A673 (cell line): ENCODE measurements around the gene JARID2. TPM values are rescaled to one million over a fixed set of nuclear protein-coding genes. Genes with fewer than 3 reads are reported as not detected.

ENCODE experiments used
- BruUV-seq: library from RNA; stranded (reverse); fragments of 400-500 nt; replicated peaks from 2 replicates; lab custom pipeline; 2021; lab: Mats Ljungman, UMichigan
- CTCF ChIA-PET: fragments of 300-600 bp; sonication (Branson Sonifier 250); formaldehyde crosslinking; loops from one replicate; lab custom pipeline; 2022; ENCODE audit warnings: antibody characterized with exemption; lab: Charles Lee
- POLR2A ChIA-PET: fragments of 300-600 bp; sonication (Branson Sonifier 250); formaldehyde crosslinking; loops from one replicate; lab custom pipeline; 2022; ENCODE audit warnings: antibody characterized with exemption; ENCODE audit not compliant: low non-redundant PET; lab: Charles Lee
- DNase-seq: peaks from one replicate; pipeline ENCODE4 v3.0.0-alpha.2; 2015; ENCODE audit warnings: low spot score
- H3K27ac ChIP-seq: fragments of 200-600 bp; sonication (generic); 2 replicates; pipeline ENCODE4 v1.5.1; 2016; ENCODE audit warnings: mixed run types, low read depth, mild to moderate bottlenecking, mixed read lengths, antibody characterized with exemption, low read length; ENCODE audit not compliant: poor library complexity, severe bottlenecking
- H3K27me3 ChIP-seq: fragments of 200-600 bp; sonication (generic); replicated peaks from 2 replicates; pipeline ENCODE4 v1.6.1; 2017; ENCODE audit warnings: mixed run types, low read depth, mild to moderate bottlenecking, mixed read lengths, antibody characterized with exemption, low read length; ENCODE audit not compliant: insufficient read depth, poor library complexity
- H3K36me3 ChIP-seq: fragments of 200-600 bp; sonication (generic); 2 replicates; pipeline ENCODE4 v1.6.1; 2016; ENCODE audit warnings: mixed run types, mild to moderate bottlenecking, mixed read lengths, antibody characterized with exemption, low read length; ENCODE audit not compliant: insufficient read depth, poor library complexity, severe bottlenecking
- H3K4me1 ChIP-seq: fragments of 200-600 bp; sonication (generic); 2 replicates; pipeline ENCODE4 v1.6.1; 2017; ENCODE audit warnings: mixed run types, mild to moderate bottlenecking, mixed read lengths, antibody characterized with exemption, low read length; ENCODE audit not compliant: insufficient read depth, poor library complexity, severe bottlenecking
- H3K4me3 ChIP-seq: fragments of 200-600 bp; sonication (generic); 2 replicates; pipeline ENCODE4 v1.5.1; 2016; ENCODE audit warnings: low read depth, mixed run types, mild to moderate bottlenecking, mixed read lengths, low read length; ENCODE audit not compliant: poor library complexity, severe bottlenecking
- H3K9me3 ChIP-seq: fragments of 200-600 bp; sonication (generic); 2 replicates; pipeline ENCODE4 v1.6.1; 2016; ENCODE audit warnings: mixed run types, low read depth, mild to moderate bottlenecking, mixed read lengths, antibody characterized with exemption, low read length; ENCODE audit not compliant: poor library complexity, severe bottlenecking
- CTCF ChIP-seq: fragments of 300-800, 200-600 bp; sonication (generic); conservative IDR thresholded peaks from 2 replicates; pipeline ENCODE4 v1.5.1; 2017; ENCODE audit warnings: low read depth, mild to moderate bottlenecking, antibody characterized with exemption, low read length, moderate library complexity, mixed read lengths
- EZH2 ChIP-seq: fragments of 200-600 bp; sonication (generic); IDR thresholded peaks from 2 replicates; pipeline ENCODE4 v1.6.1; 2017; ENCODE audit warnings: borderline replicate concordance, low read depth, mild to moderate bottlenecking, mixed read lengths, antibody characterized with exemption, low read length; ENCODE audit not compliant: poor library complexity, severe bottlenecking
- intact Hi-C: fragments of 100-400 bp; cut with micrococcal nuclease; formaldehyde crosslinking; loops from one replicate; pipeline ENCODE4 v1.10.0; 2022; ENCODE audit not compliant: unreplicated experiment
- total RNA-seq: library from RNA; stranded (reverse); gene quantifications from 2 replicates; pipeline ENCODE4 v1.2.3, GENCODE V29; 2021

The JARID2 gene
- total RNA-seq, 1 experiment from 2014 or later, result 29.4 TPM

- Histone ChIP-seq H3K4me3 (no peak overlapping the region), H3K27ac (peak overlapping the region; percentile 71), H3K36me3 (no peaks in the 10 kb centered on the region), H3K4me1 (peaks cover 69% of the 10 kb centered on the region), H3K27me3 (no peaks in the 10 kb centered on the region), H3K9me3 (no peaks in the 10 kb centered on the region)
- TF ChIP-seq EZH2, result no peak
- TF ChIP-seq CTCF, result no peak
- DNase-seq, result no peak
- intact Hi-C loops, result loop anchor here (5.0 kb wide), 2 partner anchors 40 to 170 kb away; no protein-coding TSS in a partner anchor
- POLR2A ChIA-PET, result no interaction called here
- CTCF ChIA-PET, result interaction anchor here (1.3 kb wide), 1 partner anchor 13 kb away, joined by 3 read pairs; no protein-coding TSS in a partner anchor
- BruUV-seq, result no TSS peak
Observed at GRCh38 chr6:15267221-15267620, 21.4 kb downstream of the JARID2 start.

DNA sequence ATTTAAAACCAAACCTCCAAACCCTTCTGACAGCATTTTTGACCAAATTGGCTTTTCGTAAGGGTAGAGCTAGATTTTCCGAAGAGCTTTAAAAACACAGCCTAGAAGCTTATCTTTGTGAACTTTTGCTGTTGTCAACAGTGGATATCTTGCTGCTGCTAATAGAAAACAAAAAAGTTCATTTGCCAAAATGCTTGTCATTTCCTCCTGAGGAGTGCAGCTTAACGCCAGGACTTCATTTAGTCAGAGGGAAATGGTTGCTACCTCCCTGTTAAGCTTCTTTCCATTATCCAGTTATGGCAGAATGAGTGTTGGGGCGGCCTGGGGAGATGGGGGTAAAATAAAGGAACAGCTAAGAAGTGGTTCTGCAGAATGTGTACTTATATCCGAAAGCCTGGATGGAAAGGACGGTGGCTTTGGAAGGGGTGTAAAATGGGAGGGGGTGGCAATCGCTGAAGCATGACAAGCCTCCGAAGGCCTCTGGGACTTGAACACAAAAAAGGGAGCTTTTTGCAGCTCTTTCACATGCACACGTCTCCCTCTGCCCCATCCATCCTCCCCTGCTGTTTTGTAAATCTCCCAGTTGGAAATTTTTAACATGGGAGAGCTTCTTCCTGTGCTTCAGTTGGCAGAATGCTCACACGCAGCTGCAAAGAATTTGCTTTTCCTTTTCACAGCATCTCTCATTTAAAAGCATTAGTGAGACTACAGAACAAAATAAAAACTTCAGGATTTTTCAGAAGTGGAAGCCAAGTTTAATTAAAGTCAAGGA lies 22.5 kb downstream of the JARID2 start:
- DNase-seq, result peak; percentile 98
- TF ChIP-seq CTCF, result no peak
- TF ChIP-seq EZH2, result no peak
- Histone ChIP-seq H3K4me1 (peaks cover 61% of the 10 kb centered on the region), H3K36me3 (no peaks in the 10 kb centered on the region), H3K9me3 (no peaks in the 10 kb centered on the region), H3K27ac (peak overlapping the region; percentile 71), H3K4me3 (peak overlapping the region; percentile 10), H3K27me3 (no peaks in the 10 kb centered on the region)
- intact Hi-C loops, result loop anchor here (2.0 to 5.0 kb wide), 3 partner anchors 39 to 169 kb away; no protein-coding TSS in a partner anchor
- ChIA-PET POLR2A (interaction anchor here (0.6 kb wide), 1 partner anchor 13 kb away, joined by 3 read pairs; no protein-coding TSS in a partner anchor), CTCF (interaction anchor here (0.6 to 1.5 kb wide), 3 partner anchors 19 to 161 kb away, joined by 3 to 7 read pairs (median 3); no protein-coding TSS in a partner anchor)
- BruUV-seq, result no TSS peak

DNA sequence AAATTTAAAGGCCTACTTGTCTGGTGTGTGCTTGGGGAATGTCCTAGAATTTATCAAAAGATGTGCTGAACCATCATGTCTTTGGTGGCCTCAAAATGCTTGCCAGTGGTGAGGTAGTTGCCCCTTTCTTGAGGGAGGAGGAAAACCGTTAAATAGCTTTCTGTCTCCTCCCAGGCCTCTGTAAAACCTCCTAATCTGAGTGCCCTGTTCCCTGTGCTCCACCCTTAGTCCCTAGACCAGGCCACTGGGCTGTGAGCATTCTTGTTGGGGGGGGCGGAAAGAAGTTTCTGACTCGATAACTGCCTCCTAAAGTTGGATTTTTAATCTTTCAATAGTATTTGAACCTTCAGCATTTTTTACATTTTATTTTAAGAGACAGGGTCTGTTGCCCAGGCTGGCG lies 23.1 kb downstream of the JARID2 start:
- BruUV-seq, result no TSS peak
- intact Hi-C loops, result loop anchor here (2.0 to 5.0 kb wide), 3 partner anchors 38 to 168 kb away; no protein-coding TSS in a partner anchor
- no peak overlapping the region for H3K4me3 ChIP-seq
- TF ChIP-seq CTCF (no peak), EZH2 (no peak)
- POLR2A ChIA-PET, result no interaction called here
- CTCF ChIA-PET, result interaction anchor here (0.6 to 1.5 kb wide), 3 partner anchors 20 to 162 kb away, joined by 3 to 7 read pairs (median 3); no protein-coding TSS in a partner anchor
- DNase-seq, result no peak
- no peaks in the 10 kb centered on the region for H3K27me3 ChIP-seq
- H3K36me3 ChIP-seq, result no peaks in the 10 kb centered on the region
- H3K9me3 ChIP-seq, result no peaks in the 10 kb centered on the region
- peak overlapping the region; percentile 71 for H3K27ac ChIP-seq
- H3K4me1 ChIP-seq, result peaks cover 57% of the 10 kb centered on the region
